HepG2 (cell line): ENCODE results near the gene CDK11B. TPM values are rescaled to one million over a fixed set of nuclear protein-coding genes. Genes with fewer than 3 reads are reported as not detected.

Experiments
- ATAC-seq: fragments of 200-7000 bp; cut with Tn5 transposase; 3 replicates; pipeline ENCODE4 v1.9.1; 2020; ENCODE audit warnings: mild to moderate bottlenecking, moderate library complexity
- BruUV-seq: library from RNA; stranded (reverse); fragments of 400-500 nt; replicated peaks from 2 replicates; lab custom pipeline; 2021; lab: Mats Ljungman, UMichigan
- CTCF ChIA-PET: fragments of 300-600 bp; formaldehyde crosslinking; extraction: SDS; loops from one replicate; lab custom pipeline; 2021; ENCODE audit warnings: low total read pairs, inconsistent platforms, low intra/inter-chr PET ratio; lab: Yijun Ruan, JAX
- POLR2A ChIA-PET: fragments of 350-600 bp; sonication (Branson Sonifier 250); formaldehyde crosslinking; loops from one replicate; lab custom pipeline; 2020; ENCODE audit warnings: antibody characterized with exemption, inconsistent platforms; lab: Yijun Ruan, JAX
- DNase-seq: peaks from one replicate; pipeline ENCODE4 v3.0.0-alpha.2; 2015; ENCODE audit warnings: low spot score
- FAIRE-seq: peaks from 3 replicates; lab custom pipeline; 2011; peaks lifted over from hg19 to GRCh38; lab: Jason Lieb, UNC
- H2AFZ ChIP-seq: one replicate; pipeline ENCODE4 v1.6.1; 2011; ENCODE audit warnings: low read length, inconsistent platforms
- H3K27ac ChIP-seq: fragments of 300-600 bp; 3 replicates; pipeline ENCODE4 v1.8.0; 2011; ENCODE audit warnings: mixed run types, mild to moderate bottlenecking, mixed read lengths, low read length, inconsistent platforms; ENCODE audit not compliant: insufficient read depth; ENCODE audit errors: extremely low read length
- H3K27me3 ChIP-seq, 2 experiments: fragments of 200-600 bp in 1 of 2; 2 replicates in 1 of 2; 3 replicates in 1 of 2; pipeline versions ENCODE4 v1.6.0 to v1.8.0; 2011; ENCODE audit warnings: low read length in 2 of 2, mild to moderate bottlenecking in 2 of 2, moderate library complexity in 2 of 2, inconsistent platforms in 1 of 2; ENCODE audit not compliant: insufficient read depth in 2 of 2, control insufficient read depth in 1 of 2
- H3K36me3 ChIP-seq, 2 experiments: fragments of 200-600 bp in 1 of 2; replicated peaks in 1 of 2; 2 replicates in 1 of 2; 3 replicates in 1 of 2; pipeline versions ENCODE4 v1.5.1 to v1.8.0; 2011; ENCODE audit warnings: low read length in 2 of 2, inconsistent platforms in 1 of 2; ENCODE audit not compliant: insufficient read depth in 2 of 2, control insufficient read depth in 1 of 2
- H3K4me1 ChIP-seq: 2 replicates; pipeline ENCODE4 v1.5.1; 2012; ENCODE audit warnings: low read length, inconsistent platforms; ENCODE audit not compliant: insufficient read depth
- H3K4me2 ChIP-seq: 2 replicates; pipeline ENCODE4 v1.6.0; 2011; ENCODE audit warnings: low read depth, low read length, inconsistent platforms
- H3K4me3 ChIP-seq, 3 experiments: fragments of 200-600 bp in 1 of 3; sonication (generic), shearing (Covaris generic) in 1 of 3; replicated peaks in 1 of 3; 2 replicates each; pipeline ENCODE4 v1.5.1; 2011 to 2016; ENCODE audit warnings: low read length in 3 of 3, inconsistent platforms in 2 of 3, low read depth in 2 of 3, mild to moderate bottlenecking in 2 of 3, control low read depth in 1 of 3, mixed read lengths in 1 of 3; ENCODE audit not compliant: insufficient read depth in 1 of 3
- H3K79me2 ChIP-seq: one replicate; pipeline ENCODE4 v1.6.1; 2011; ENCODE audit warnings: low read length, inconsistent platforms; ENCODE audit not compliant: insufficient read depth
- H3K9ac ChIP-seq: 2 replicates; pipeline ENCODE4 v1.6.0; 2011; ENCODE audit warnings: mild to moderate bottlenecking, low read depth, low read length, inconsistent platforms; ENCODE audit not compliant: insufficient read depth
- H3K9me3 ChIP-seq: 2 replicates; pipeline ENCODE4 v1.5.1; 2012; ENCODE audit warnings: mild to moderate bottlenecking, low read length
- H4K20me1 ChIP-seq: 2 replicates; pipeline ENCODE4 v1.6.0; 2011; ENCODE audit warnings: inconsistent platforms, mild to moderate bottlenecking, low read length, moderate library complexity; ENCODE audit not compliant: insufficient read depth
- BORCS8-MEF2B ChIP-seq: sonication (generic); formaldehyde crosslinking; IDR thresholded peaks from 2 replicates; pipeline ENCODE4 v1.8.0; 2022; ENCODE audit warnings: mild to moderate bottlenecking, missing genetic modification reagents
- DNMT1 ChIP-seq: sonication (generic); formaldehyde crosslinking; IDR thresholded peaks from 2 replicates; pipeline ENCODE4 v1.5.1; 2020; ENCODE audit warnings: mild to moderate bottlenecking, missing genetic modification reagents
- HOXA9 ChIP-seq: sonication (generic); formaldehyde crosslinking; IDR thresholded peaks from 2 replicates; pipeline ENCODE4 v1.8.1; 2022; ENCODE audit warnings: missing genetic modification reagents, mild to moderate bottlenecking, moderate library complexity, borderline replicate concordance
- MAFF ChIP-seq: IDR thresholded peaks from 2 replicates; pipeline ENCODE4 v1.6.1; 2011; ENCODE audit warnings: low read depth, low read length, improper control_type of control experiment
- MED8 ChIP-seq: sonication (generic); formaldehyde crosslinking; IDR thresholded peaks from 2 replicates; pipeline ENCODE4 v1.8.1; 2023; ENCODE audit warnings: mild to moderate bottlenecking, missing genetic modification reagents; ENCODE audit not compliant: insufficient replicate concordance
- PITX1 ChIP-seq: sonication (generic); formaldehyde crosslinking; IDR thresholded peaks from 2 replicates; pipeline ENCODE4 v1.5.1; 2020; ENCODE audit warnings: mild to moderate bottlenecking, missing genetic modification reagents
- REL ChIP-seq: sonication (generic); formaldehyde crosslinking; conservative IDR thresholded peaks from 2 replicates; pipeline ENCODE4 v1.8.0; 2022; ENCODE audit warnings: mild to moderate bottlenecking, missing genetic modification reagents, moderate library complexity
- SNAPC2 ChIP-seq: sonication (generic); formaldehyde crosslinking; IDR thresholded peaks from 2 replicates; pipeline ENCODE4 v1.8.1; 2022; ENCODE audit warnings: mild to moderate bottlenecking, missing genetic modification reagents
- SRSF9 ChIP-seq: fragments of 200-400 bp; formaldehyde crosslinking; IDR thresholded peaks from 2 replicates; pipeline ENCODE4 v1.6.1; 2018; ENCODE audit warnings: borderline replicate concordance, mild to moderate bottlenecking, low read depth, low read length; ENCODE audit not compliant: insufficient read depth, poor library complexity, severe bottlenecking
- ZMYM3 ChIP-seq: sonication (generic); formaldehyde crosslinking; IDR thresholded peaks from 2 replicates; pipeline ENCODE4 v1.5.1; 2020; ENCODE audit warnings: mild to moderate bottlenecking, missing genetic modification reagents
- ZNF138 ChIP-seq: sonication (generic); formaldehyde crosslinking; IDR thresholded peaks from 2 replicates; pipeline ENCODE4 v1.5.0; 2020; ENCODE audit warnings: mild to moderate bottlenecking, low read depth, missing genetic modification reagents
- ZNF232 ChIP-seq: sonication (generic); formaldehyde crosslinking; IDR thresholded peaks from 2 replicates; pipeline ENCODE4 v1.4.0; 2020; ENCODE audit warnings: missing genetic modification reagents, borderline replicate concordance
- ZNF274 ChIP-seq: sonication (generic); formaldehyde crosslinking; IDR thresholded peaks from 2 replicates; pipeline ENCODE4 v1.5.1; 2020; ENCODE audit warnings: mild to moderate bottlenecking, missing genetic modification reagents
- ZNF329 ChIP-seq: sonication (generic); formaldehyde crosslinking; IDR thresholded peaks from 2 replicates; pipeline ENCODE4 v1.9.0; 2021; ENCODE audit warnings: low read depth, mild to moderate bottlenecking, missing genetic modification reagents
- WGBS: methylation state at CpG from one replicate; pipeline ENCODE4 v1.1.6; 2017; ENCODE audit warnings: low lambda C conversion rate; 5-methylcytosine and 5-hydroxymethylcytosine counted together
- in situ Hi-C: cut with HindIII; loops from 2 replicates; pipeline ENCODE4 v1.10.0; 2017; ENCODE audit warnings: low pct_unique_long_range_greater_than_20kb; ENCODE audit not compliant: extremely low pct_ligation_motif_present
- intact Hi-C: fragments of 100-400 bp; cut with micrococcal nuclease; formaldehyde crosslinking; loops from one replicate; pipeline ENCODE4 v1.10.0; 2022; ENCODE audit not compliant: unreplicated experiment
- polyA plus RNA-seq, 8 experiments: library from polyadenylated mRNA; depleted of rRNA in 3 of 8; stranded (reverse) in 7 of 8; unstranded in 1 of 8; fragments of >200 nt; fragmentation: Illumina TruSeq in 4 of 8; extraction: Trizol in 4 of 8; gene quantifications; 2 replicates each; pipeline versions ENCODE4 v1.2.1 to v1.2.3, GENCODE V29; 2011 to 2016; ENCODE audit warnings: low read depth in 4 of 8, missing spikeins in 1 of 8, mixed read lengths in 1 of 8; ENCODE audit not compliant: insufficient read depth in 1 of 8
- total RNA-seq, 5 experiments: library from RNA; depleted of rRNA; stranded (reverse); fragments of >200 nt; fragmentation: Illumina TruSeq; extraction: Trizol; gene quantifications; 2 replicates each; pipeline ENCODE4 v1.2.3, GENCODE V29; 2016; ENCODE audit warnings: low read depth in 1 of 5
- TF ChIP-seq, protein P1 (sequence below): sonication (generic); formaldehyde crosslinking; IDR thresholded peaks from 2 replicates; pipeline ENCODE4 v1.9.0; 2021; ENCODE audit warnings: missing genetic modification reagents, borderline replicate concordance
- TF ChIP-seq, protein P2 (sequence below): sonication (generic); formaldehyde crosslinking; IDR thresholded peaks from 2 replicates; pipeline ENCODE4 v1.9.0; 2021; ENCODE audit warnings: missing genetic modification reagents, mild to moderate bottlenecking, borderline replicate concordance

CDK11B gene
- total and polyA plus RNA-seq, 2 of the 13 experiments (the other 11 are each of a cell fraction or from before 2014, with no cell fraction given), result 3.6 to 15.1 TPM

DNA sequence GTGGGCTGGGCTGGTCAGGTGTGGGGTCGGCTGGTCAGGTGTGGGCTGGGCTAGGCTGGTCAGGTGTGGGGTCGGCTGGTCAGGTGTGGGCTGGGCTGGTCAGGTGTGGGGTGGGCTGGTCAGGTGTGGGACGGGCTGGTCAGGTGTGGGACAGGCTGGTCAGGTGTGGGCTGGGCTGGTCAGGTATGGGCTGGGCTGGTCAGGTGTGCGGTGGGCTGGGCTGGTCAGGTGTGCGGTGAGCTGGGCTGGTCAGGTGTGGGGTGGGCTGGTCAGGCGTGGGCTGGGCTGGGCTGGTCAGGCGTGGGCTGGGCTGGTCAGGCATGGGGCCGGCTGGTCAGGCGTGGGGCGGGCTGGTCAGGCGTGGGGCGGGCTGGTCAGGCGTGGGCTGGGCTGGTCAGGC lies 52.6 kb downstream of the CDK11B start:
- Histone ChIP-seq H3K36me3 (no peaks in the 10 kb centered on the region), H2AFZ (no peak overlapping the region), H3K9ac (no peak overlapping the region), H3K4me2 (no peak overlapping the region), H3K4me3 (no peak overlapping the region), H3K9me3 (no peaks in the 10 kb centered on the region)
- BruUV-seq, result no TSS peak
- no peak for FAIRE-seq
- TF ChIP-seq BORCS8-MEF2B, result no peak
- TF ChIP-seq DNMT1 (CRISPR knock-in tag), result no peak
- no peak for TF ChIP-seq HOXA9 (CRISPR knock-in tag)
- TF ChIP-seq ZMYM3 (CRISPR knock-in tag), result no peak
- TF ChIP-seq ZNF232, result no peak
- TF ChIP-seq PITX1 (CRISPR knock-in tag), result no peak
- no peak for TF ChIP-seq ZNF138
- TF ChIP-seq SNAPC2 (CRISPR knock-in tag), result no peak
- TF ChIP-seq MED8 (CRISPR knock-in tag), result no peak
- TF ChIP-seq, all 625 proteins: peak for 0
- Histone ChIP-seq H3K27me3 (peaks cover 0 to 1% of the 10 kb centered on the region in 2 experiments; a peak in 2 of 5 replicates), H3K79me2 (no peaks in the 10 kb centered on the region), H3K27ac (no peak overlapping the region), H3K4me1 (peaks cover 36% of the 10 kb centered on the region), H4K20me1 (no peaks in the 10 kb centered on the region)
- CTCF ChIA-PET, result no interaction called here
- intact Hi-C loops (no loop called here), in situ Hi-C loops (no loop called here)
- WGBS, result 65% methylated on average over 4 of the region's 13 CpGs
- DNase-seq (no peak), ATAC-seq (no peak)
- POLR2A ChIA-PET, result no interaction called here

DNA sequence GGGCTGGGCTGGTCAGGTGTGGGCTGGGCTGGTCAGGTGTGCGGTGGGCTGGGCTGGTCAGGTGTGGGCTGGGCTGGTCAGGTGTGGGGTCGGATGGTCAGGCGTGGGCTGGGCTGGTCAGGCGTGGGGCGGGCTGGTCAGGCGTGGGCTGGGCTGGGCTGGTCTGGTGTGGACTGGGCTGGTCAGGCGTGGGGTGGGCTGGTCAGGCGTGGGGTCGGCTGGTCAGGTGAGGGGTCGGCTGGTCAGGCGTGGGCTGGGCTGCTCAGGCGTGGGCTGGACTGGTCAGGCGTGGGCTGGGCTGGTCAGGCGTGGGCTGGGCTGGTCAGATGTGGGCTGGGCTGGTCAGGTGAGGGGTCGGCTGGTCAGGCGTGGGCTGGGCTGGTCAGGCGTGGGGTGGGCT lies 53.1 kb downstream of the CDK11B start:
- H4K20me1 ChIP-seq, result no peaks in the 10 kb centered on the region
- no peak overlapping the region for H3K4me2 ChIP-seq
- peaks cover 1 to 4% of the 10 kb centered on the region in 2 experiments; a peak in 2 of 5 replicates for H3K27me3 ChIP-seq
- CTCF ChIA-PET, result no interaction called here
- intact Hi-C loops, result no loop called here
- ATAC-seq, result no peak
- 73% methylated on average over 16 of the region's 17 CpGs for WGBS
- H3K9ac ChIP-seq, result no peak overlapping the region
- DNase-seq, result no peak
- no peaks in the 10 kb centered on the region for H3K9me3 ChIP-seq
- no peaks in the 10 kb centered on the region for H3K79me2 ChIP-seq
- no TSS peak for BruUV-seq
- no peak for FAIRE-seq
- no peak overlapping the region for H3K27ac ChIP-seq
- POLR2A ChIA-PET, result no interaction called here
- H3K4me1 ChIP-seq, result peaks cover 36% of the 10 kb centered on the region
- in situ Hi-C loops, result no loop called here
- no peak overlapping the region for H3K4me3 ChIP-seq
- H2AFZ ChIP-seq, result no peak overlapping the region
- H3K36me3 ChIP-seq, result no peaks in the 10 kb centered on the region
- TF ChIP-seq ZNF274 (CRISPR knock-in tag) (no peak), SRSF9 (no peak), ZNF329 (no peak), REL (CRISPR knock-in tag) (no peak), MAFF (no peak)
- TF ChIP-seq, protein P1, sequence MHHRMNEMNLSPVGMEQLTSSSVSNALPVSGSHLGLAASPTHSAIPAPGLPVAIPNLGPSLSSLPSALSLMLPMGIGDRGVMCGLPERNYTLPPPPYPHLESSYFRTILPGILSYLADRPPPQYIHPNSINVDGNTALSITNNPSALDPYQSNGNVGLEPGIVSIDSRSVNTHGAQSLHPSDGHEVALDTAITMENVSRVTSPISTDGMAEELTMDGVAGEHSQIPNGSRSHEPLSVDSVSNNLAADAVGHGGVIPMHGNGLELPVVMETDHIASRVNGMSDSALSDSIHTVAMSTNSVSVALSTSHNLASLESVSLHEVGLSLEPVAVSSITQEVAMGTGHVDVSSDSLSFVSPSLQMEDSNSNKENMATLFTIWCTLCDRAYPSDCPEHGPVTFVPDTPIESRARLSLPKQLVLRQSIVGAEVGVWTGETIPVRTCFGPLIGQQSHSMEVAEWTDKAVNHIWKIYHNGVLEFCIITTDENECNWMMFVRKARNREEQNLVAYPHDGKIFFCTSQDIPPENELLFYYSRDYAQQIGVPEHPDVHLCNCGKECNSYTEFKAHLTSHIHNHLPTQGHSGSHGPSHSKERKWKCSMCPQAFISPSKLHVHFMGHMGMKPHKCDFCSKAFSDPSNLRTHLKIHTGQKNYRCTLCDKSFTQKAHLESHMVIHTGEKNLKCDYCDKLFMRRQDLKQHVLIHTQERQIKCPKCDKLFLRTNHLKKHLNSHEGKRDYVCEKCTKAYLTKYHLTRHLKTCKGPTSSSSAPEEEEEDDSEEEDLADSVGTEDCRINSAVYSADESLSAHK, result no peak
- TF ChIP-seq, protein P2, sequence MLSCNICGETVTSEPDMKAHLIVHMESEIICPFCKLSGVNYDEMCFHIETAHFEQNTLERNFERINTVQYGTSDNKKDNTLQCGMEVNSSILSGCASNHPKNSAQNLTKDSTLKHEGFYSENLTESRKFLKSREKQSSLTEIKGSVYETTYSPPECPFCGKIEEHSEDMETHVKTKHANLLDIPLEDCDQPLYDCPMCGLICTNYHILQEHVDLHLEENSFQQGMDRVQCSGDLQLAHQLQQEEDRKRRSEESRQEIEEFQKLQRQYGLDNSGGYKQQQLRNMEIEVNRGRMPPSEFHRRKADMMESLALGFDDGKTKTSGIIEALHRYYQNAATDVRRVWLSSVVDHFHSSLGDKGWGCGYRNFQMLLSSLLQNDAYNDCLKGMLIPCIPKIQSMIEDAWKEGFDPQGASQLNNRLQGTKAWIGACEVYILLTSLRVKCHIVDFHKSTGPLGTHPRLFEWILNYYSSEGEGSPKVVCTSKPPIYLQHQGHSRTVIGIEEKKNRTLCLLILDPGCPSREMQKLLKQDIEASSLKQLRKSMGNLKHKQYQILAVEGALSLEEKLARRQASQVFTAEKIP, result no peak
